ENCODE measurements around the gene ADARB2. TPM values are rescaled to one million over a fixed set of nuclear protein-coding genes. Genes with fewer than 3 reads are reported as not detected.

Gene ADARB2
- total and polyA plus RNA-seq, 4 donors = 0.55 to 0.70 (median 0.59) TPM; not detected in 1

- 66% methylated on average over 18 of the region's 18 CpGs for WGBS
- H3K9ac ChIP-seq (ENCODE audit: low read depth in 1 of 2, low read length in 2 of 2) = no peak overlapping the region
- no peak overlapping the region for H3K4me3 ChIP-seq (ENCODE audit: low read depth in 1 of 3, low read length in 3 of 3)
- no peak overlapping the region for H3K27ac ChIP-seq (ENCODE audit: low read depth in 1 of 2, low read length in 2 of 2)
- TF ChIP-seq REST (IDR thresholded peaks at IDR 0.05) (no peak), JUND (IDR thresholded peaks at IDR 0.05) (no peak), ATF3 (IDR thresholded peaks at IDR 0.05) (no peak), YY1 (IDR thresholded peaks at IDR 0.05) (no peak), CTCF (IDR thresholded peaks at IDR 0.05; ENCODE audit: low read depth, low read length, missing input control) (no peak), GABPA (IDR thresholded peaks at IDR 0.05 in 1 of 2, conservative IDR thresholded peaks at IDR 0.05 in 1 of 2) (no peak), RXRA (IDR thresholded peaks at IDR 0.05) (no peak), SP1 (IDR thresholded peaks at IDR 0.05) (no peak), HNF4G (IDR thresholded peaks at IDR 0.05) (no peak), RAD21 (IDR thresholded peaks at IDR 0.05) (no peak), NR2F2 (IDR thresholded peaks at IDR 0.05) (no peak), EGR1 (IDR thresholded peaks at IDR 0.05; ENCODE audit: low read depth in 2 of 2) (no peak), FOXA2 (IDR thresholded peaks at IDR 0.05) (no peak), MAX (IDR thresholded peaks at IDR 0.05) (no peak), TAF1 (conservative IDR thresholded peaks at IDR 0.05) (no peak), FOXA1 (IDR thresholded peaks at IDR 0.05) (no peak), HNF4A (conservative IDR thresholded peaks at IDR 0.05) (no peak)
- H3K4me1 ChIP-seq (ENCODE audit: control insufficient read depth in 4 of 4, insufficient read depth in 4 of 4, low read length in 3 of 4) = no peaks in the 10 kb centered on the region
- H3K9me3 ChIP-seq (ENCODE audit: control insufficient read depth in 4 of 4, low read length in 3 of 4) = peaks cover 0 to 2% (median 0%) of the 10 kb centered on the region in 4 donors
- H3K36me3 ChIP-seq (ENCODE audit: control insufficient read depth in 4 of 4, insufficient read depth in 3 of 4, low read depth in 1 of 4, low read length in 3 of 4) = no peaks in the 10 kb centered on the region
- H3K27me3 ChIP-seq (ENCODE audit: control insufficient read depth in 4 of 4, insufficient read depth in 4 of 4, low read length in 3 of 4) = peaks cover 0 to 5% (median 0%) of the 10 kb centered on the region in 4 donors
- no peak for DNase-seq (ENCODE audit: low spot score)
Measured at GRCh38 chr10:1526436-1527055, 210.8 kb downstream of the ADARB2 start.
